Prostate gland (tissue), 2 donors: ENCODE measurements around the gene ADCY6.

Experiments used
- CTCF ChIP-seq, 4 experiments: fragments of 200-600 bp in 2 of 4; fragments of 450-650 bp in 2 of 4; sonication (generic) in 2 of 4; IDR thresholded peaks; 1 replicate in 3 of 4; 2 replicates in 1 of 4; pipeline ENCODE4 v1.5.1; 2016 to 2019; ENCODE audit warnings: antibody characterized with exemption in 4 of 4, mild to moderate bottlenecking in 2 of 4, moderate library complexity in 2 of 4
- POLR2A ChIP-seq: fragments of 450-650 bp; IDR thresholded peaks from one replicate; pipeline ENCODE4 v1.6.1; 2016; ENCODE audit warnings: antibody characterized with exemption, mild to moderate bottlenecking

DNA sequence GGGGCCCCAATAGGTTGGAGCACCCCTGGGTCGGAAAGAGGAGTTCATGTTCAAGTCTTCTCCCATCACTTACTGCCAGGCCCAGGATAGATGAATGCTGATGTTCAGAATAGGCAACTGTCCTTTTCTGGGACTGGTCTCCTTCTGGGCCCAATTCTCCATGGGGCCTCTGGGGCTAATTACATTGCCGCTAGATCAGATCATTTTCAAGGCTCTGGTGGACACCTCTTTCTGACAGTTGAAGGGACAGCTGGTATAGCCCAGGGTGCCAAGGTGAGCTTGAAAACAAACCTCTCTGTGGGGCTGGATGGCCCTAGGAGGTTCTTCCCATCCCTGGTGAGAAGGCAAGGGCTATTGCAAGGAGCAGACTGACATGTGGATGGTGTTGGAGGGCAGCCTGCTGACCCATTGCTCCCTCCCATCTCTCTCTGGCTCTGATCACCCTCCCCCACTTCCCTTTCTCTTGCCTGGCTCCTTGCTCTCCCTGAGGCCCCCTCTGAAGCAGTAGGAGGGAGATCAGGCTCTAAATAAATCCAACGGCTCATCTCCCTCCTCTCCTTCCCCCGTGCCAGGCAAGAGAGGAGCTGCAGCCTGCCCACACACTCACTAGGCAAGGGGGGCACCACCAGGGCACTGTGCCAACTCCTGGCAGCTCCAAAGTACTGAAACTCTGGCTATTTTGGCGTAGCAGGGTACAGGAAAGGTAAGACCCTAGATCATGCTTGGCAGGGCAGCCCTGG lies 31.3 kb upstream of the ADCY6 start:
- TF ChIP-seq CTCF (IDR thresholded peaks at IDR 0.05) (no peak), POLR2A (no peak)
